SK-N-DZ (cell line): ENCODE measurements around the gene BSDC1.

Experiments
- DNase-seq: peaks from one replicate; pipeline ENCODE4 v3.0.0-alpha.2; 2015; ENCODE audit warnings: low spot score

Gene BSDC1

DNA sequence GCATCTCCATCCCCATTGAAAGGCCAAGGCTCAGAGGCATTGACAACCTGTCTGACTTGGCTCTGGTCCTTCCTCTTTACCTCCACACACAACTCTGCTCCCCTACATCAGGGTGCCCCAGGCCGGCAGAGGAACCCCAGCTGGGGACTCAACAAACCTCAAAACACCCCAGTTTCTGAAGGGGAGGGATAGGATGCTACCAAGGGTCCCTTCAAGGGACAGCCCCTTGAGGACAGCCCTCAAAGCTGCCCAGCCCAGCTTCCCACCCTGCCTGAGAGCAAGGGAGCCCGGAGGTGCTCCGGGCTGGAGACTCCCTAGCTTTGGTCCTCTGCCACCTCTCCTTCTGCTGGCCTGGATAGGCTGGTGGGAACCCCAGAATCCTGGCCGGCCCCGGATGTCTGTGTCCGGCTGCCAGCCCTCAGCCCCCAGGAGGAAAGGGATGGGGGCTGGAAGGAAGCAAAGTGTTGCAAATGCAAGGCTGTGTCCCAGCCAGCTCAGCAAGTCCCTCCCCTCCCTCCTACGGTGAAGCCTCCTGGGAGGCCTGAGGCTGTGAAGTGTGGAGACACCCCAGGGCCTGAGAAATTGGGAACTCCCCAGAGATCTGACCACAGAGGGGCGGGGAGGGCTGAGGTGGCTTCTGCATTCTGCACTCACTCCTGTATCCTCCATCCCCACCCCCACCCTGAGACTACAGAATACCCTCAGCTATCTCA, 57.1 kb downstream of the BSDC1 start:
- DNase-seq = no peak

GRCh38 chr1:32336591-32336932, 57.7 kb downstream of the BSDC1 start:
- no peak for DNase-seq

DNA sequence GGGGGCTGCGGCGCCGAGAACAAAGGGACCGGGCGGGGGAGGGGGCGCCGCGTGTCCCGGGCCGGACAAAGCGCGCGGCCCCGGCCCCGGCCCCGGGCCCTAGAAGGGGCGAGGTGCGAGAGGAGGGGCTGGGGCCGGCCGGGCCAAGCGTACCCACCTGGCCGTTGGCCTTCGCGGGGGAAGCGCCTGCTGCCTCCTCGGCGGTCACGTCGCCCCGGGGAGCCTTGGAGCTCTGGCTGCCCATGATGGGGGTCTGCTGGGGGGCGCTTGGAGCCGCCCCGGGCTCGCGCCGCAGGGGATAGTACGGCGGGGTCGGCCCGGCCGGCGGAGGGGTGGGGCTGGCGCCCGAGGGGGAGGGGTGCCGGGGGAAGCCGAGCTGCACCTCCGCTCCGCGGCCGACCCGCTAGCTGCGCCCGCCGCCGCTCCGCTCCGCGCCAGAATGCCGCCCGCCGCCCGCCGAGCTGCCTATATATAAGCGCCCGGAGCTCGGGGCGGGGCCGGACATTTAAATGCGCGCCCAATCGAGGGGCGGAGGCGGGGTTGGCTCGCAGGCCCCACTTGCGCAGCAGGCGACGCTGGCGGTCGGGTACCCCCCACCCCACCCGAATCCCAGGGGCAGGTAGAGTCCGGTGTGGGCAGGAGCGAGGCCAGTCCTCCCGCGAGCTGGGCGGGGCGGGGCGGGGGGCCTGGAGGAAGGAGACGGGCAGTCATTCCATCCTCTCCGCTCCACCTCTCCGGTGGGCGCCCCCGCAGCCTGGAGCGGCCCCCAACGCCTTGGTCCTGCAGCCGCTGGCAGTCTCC, 58.3 kb downstream of the BSDC1 start, which contains the start of gene MARCKSL1:
TSS of gene MARCKSL1 (minus strand) at position 444 of the 801 bp plus-strand sequence. CDS start at position 244, 200 bp downstream.
- peak; percentile 80 for DNase-seq

- DNase-seq = no peak
These were observed 58.8 kb downstream of the BSDC1 start for GRCh38 chr1:32335535-32335789.

DNA sequence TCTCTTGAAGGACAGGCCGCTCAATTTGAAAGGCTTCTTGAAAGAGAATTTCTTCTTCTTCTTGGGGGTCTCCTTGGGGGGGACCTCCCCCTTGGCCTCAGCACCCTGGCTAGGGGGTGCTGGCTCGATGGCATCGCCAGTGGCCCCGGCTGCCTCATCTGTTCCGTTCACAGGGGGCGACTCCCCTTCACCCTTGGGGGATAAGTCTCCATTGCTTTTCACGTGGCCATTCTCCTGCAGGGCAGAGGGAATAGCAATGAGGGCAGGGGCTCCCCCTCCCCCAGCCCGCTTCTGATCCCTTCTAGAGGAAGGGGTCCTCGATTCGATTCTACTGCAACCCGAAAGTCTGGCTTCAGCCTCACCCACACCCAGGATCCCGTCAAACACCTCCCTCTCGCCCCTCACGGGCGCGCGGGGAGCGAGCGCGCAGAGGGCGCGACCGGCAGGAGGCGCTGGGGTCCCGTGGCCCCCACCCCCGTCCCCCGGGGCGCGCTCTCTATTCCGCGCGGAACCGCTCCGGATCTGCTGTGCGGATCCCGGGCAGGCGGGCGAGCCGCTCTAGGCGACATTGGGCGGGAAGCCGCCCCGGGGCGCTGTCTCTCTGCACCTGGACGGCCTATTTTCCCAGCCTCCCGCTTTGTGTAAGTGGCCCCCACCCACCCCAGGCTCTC, 59.2 kb downstream of the BSDC1 start:
- DNase-seq = no peak

DNA sequence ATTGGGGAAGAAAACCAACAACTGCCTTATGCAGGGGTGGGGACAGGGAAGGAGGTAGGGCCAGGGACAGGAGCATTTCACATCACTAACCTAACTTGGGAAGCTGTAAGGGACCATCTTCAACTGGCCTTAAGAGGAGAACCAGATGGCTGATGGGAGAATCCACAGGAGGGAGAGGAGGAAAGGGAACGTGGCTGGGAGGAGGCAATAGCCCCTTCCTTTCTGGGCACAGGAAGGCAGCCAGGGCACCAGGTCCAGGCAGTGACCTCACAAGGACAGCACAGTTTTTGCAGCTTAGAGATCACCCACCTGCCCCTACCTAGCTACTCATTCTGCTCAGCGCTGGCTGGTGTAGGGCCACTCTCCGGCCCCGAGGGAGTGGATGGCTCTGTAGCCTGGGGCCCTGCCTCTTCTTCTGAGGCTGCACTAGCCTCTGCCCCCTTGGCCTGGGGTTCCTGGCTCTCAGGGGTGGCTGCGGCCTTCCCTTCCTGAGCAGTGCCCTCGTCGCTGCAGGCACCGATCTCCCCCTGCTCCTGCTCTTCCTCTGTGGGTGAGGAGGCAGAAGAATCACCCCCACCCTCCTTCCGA, 59.9 kb downstream of the BSDC1 start:
- DNase-seq = no peak

- no peak for DNase-seq
These were observed 60.8 kb downstream of the BSDC1 start for GRCh38 chr1:32333251-32333963.

DNA sequence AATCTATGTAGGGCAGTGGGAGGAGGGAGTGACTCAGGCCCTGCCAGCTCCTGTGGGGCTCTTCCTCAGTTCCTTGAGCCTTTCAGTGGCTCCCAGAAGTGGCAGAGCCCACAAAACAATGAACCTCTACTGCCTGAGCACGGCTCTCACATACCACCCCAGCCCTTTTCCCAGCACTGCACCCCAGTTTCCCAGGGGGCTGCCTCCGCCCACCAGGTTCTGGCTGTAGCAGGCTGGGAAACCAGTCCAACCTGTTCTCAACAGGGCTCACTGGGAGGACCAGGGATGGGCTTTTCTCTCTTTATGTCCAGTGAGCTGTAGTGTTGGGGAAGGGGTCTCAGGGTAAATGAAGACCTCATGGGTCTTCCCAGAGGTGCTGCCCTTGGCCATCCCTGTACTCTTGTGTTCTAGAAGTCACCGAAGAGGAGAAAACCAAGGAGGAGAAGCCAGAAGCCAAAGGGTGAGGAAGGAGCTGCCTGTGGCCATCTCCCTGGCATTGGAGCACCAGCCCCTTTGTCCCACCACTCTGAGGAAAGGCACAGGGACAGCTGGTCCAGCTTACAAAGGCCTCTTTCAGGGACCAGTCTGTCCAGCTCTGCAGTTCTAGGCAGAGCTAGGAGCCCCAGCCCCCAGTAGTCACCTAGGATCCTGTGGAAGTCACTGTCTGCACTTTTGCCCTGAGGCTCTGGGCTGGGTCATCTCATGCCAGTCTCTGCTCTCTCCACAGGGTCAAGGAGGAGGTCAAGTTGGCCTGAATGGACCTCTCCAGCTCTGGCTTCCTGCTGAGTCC, 61.8 kb downstream of the BSDC1 start:
- no peak for DNase-seq

- DNase-seq = no peak
These were observed 62.7 kb downstream of the BSDC1 start for GRCh38 chr1:32331549-32331948.

DNA sequence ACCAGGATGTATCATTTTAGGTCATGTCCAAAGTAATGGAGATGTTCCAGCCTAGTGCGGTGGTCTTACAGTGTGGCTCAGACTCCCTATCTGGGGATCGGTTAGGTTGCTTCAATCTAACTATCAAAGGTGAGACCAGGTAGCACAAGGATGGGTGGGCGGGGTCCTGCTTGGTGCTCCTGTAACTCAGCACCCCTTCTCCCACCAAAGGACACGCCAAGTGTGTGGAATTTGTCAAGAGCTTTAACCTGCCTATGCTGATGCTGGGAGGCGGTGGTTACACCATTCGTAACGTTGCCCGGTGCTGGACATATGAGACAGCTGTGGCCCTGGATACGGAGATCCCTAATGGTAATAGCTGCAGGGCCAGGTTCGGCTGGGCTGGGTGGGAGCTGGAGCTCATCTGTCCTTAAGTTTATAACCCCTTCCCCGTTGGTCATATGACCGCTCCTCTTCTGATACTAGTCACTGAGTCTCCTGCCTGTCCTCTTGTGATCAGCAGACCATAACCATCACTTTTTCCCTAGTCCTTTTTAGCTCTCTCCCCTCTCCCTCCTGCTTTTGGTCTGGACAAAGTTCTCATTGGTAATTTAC, 63.6 kb downstream of the BSDC1 start:
- DNase-seq = no peak

DNA sequence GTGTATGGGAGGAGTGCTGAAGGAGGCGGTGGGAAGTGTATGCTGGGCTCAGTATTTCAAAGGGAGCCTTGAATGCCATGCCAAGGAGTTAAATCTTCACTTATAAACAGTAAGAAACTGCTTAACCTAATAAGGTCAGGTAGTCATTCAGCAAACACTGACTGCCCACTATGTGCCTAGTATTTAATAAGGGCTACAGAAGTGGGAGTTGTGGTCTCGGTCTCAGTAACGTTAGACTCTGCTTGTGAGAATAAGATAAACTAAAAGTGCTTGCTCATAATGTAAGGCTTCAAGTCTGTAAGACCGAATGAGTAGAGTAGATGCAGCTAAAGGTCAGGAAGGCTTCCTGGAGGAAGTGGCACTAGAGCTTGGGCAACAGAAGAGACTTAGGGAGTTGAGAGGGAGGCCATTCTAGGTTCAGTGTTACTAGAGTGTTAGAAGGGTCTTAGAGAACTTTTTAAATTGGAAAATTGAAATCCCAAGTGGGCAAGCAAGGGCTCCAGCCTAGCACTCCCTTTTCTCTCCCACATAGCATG, 64.2 kb downstream of the BSDC1 start:
- no peak for DNase-seq

DNA sequence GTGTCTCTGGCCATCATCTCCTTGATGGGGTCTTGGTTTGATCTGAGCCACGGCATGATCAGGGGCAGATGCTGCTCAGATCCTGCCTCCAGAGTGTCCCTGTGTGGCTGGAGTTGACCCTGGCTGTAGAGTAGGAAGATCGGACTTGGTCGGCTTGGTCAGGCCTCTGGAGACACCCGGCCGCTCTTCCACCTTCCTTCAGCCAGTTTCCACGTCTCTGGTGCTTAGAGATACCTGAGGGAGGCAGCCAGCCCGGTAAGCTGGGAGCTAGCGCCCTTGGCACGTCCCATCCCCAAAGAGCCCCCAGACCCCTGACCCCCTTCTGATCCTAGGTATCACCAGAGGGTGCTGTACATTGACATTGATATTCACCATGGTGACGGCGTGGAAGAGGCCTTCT, 67.0 kb downstream of the BSDC1 start:
- DNase-seq = no peak

DNA sequence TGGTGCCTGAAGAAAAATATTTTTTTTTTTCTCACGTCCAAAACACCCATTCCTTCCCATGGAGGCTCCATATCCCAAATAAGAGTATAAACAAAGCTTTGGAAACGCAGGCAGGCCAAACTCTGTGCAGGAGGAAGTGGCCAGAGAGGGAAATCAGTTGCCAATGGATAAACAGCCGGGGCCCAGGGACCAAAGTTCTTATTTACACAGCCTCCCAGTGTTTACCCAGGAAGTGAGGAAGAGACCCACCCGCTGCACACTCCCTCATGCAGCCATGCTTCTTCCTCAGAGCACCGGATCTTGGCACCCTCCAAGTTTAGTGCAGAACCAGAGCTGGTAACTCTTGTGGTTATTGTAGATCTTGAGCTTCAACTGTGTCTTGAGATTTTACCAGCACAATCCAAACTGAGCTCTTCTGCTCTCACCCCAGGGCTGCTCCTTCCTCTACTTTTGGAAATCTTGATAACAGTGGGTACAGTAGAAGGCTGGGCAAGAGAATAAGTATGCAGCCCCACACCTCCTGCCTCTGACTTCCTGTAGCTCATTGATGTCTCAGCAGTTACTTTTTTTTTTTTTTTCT, 72.4 kb downstream of the BSDC1 start:
- no peak for DNase-seq

DNA sequence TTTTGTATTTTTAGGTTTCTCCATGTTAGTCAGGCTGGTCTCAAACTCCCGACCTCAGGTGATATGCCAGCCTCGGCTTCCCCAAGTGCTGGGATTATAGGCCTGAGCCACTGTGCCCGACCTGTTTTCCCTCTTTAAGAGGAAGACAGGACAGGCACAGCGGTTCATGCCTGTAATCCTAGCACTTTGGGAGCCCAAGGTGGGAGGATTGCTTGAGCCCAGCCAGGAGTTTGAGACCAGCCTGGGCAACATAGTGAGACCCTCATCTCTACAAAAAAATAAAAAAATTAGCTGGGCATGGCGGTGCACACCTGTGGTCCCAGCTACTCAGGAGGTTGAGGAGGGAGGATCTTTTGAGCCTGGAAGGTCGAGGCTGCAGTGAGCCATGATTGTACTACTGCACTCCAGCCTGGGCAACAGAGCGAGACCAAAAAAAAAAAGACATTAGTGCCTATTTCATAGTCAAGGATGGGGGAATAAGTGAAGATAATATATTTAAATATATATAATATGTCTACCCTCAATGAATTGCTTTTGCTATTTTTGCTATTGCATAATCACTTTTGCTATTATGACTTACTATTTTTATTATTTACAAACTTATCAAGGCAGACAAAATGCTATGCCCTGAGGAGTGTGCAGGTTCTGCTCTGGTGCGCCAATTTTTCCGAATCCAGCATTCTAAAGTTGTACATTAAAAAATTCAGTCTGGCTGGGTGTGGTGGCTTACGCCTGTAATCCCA, 75.9 kb downstream of the BSDC1 start:
- no peak for DNase-seq

DNA sequence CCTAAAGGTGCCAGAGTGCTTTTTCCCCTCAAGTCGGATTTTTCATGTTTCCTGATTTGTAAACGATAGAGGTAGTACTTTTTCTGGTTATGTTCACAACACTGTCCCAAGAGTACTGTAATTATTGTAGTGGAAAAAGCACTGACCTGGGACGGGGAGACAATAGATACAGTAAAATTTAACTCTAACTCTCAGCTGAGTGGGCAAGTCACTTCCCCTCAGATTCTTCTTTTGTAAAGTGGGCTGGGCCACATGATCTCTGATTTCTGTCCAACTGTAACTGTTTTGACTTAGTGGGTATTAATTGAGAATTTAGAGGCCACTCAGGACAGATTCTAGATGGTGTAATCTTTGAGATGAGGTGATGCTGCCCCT, 77.4 kb downstream of the BSDC1 start:
- DNase-seq = no peak
